ENCODE measurements around the gene ICAM1.

ICAM1 gene

GRCh38 chr19:10291554-10292205 lies 20.8 kb downstream of the ICAM1 start:
- no peak for DNase-seq (ENCODE audit: low read depth)
- H3K4me3 ChIP-seq (ENCODE audit: low read length): peak overlapping the region; percentile 30
- no peak for TF ChIP-seq CTCF (conservative IDR thresholded peaks at IDR 0.05; ENCODE audit: low read depth, low read length)

GRCh38 chr19:10292206-10292788 lies 21.4 kb downstream of the ICAM1 start:
- H3K4me3 ChIP-seq (ENCODE audit: low read length): peak overlapping the region; percentile 30
- no peak for TF ChIP-seq CTCF (conservative IDR thresholded peaks at IDR 0.05; ENCODE audit: low read depth, low read length)
- no peak for DNase-seq (ENCODE audit: low read depth)

- peak overlapping the region; percentile 29 for H3K4me3 ChIP-seq (ENCODE audit: low read length)
- no peak for DNase-seq (ENCODE audit: low read depth)
- TF ChIP-seq CTCF (conservative IDR thresholded peaks at IDR 0.05; ENCODE audit: low read depth, low read length): no peak
Measured at GRCh38 chr19:10292789-10293636, 22.1 kb downstream of the ICAM1 start.

GRCh38 chr19:10293637-10294367 lies 22.9 kb downstream of the ICAM1 start:
- no peak for TF ChIP-seq CTCF (conservative IDR thresholded peaks at IDR 0.05; ENCODE audit: low read depth, low read length)
- no peak for DNase-seq (ENCODE audit: low read depth)
- H3K4me3 ChIP-seq (ENCODE audit: low read length): no peak overlapping the region

GRCh38 chr19:10294368-10294697 lies 23.4 kb downstream of the ICAM1 start:
- no peak overlapping the region for H3K4me3 ChIP-seq (ENCODE audit: low read length)
- DNase-seq (ENCODE audit: low read depth): no peak
- peak; percentile 18 for TF ChIP-seq CTCF (conservative IDR thresholded peaks at IDR 0.05; ENCODE audit: low read depth, low read length)

GRCh38 chr19:10295305-10295846 lies 24.5 kb downstream of the ICAM1 start:
- H3K4me3 ChIP-seq (ENCODE audit: low read length): no peak overlapping the region
- TF ChIP-seq CTCF (conservative IDR thresholded peaks at IDR 0.05; ENCODE audit: low read depth, low read length): peak; percentile 18
- no peak for DNase-seq (ENCODE audit: low read depth)

Data from retinal pigment epithelial cell (primary cell).